ENCODE data around the gene RFX1.

The RFX1 gene

GRCh38 chr19:13995878-13996765 lies 10.0 kb downstream of the RFX1 start:
- DNase-seq, result no peak

- DNase-seq, result no peak
These were observed 10.9 kb downstream of the RFX1 start for GRCh38 chr19:13995017-13995728.

DNA sequence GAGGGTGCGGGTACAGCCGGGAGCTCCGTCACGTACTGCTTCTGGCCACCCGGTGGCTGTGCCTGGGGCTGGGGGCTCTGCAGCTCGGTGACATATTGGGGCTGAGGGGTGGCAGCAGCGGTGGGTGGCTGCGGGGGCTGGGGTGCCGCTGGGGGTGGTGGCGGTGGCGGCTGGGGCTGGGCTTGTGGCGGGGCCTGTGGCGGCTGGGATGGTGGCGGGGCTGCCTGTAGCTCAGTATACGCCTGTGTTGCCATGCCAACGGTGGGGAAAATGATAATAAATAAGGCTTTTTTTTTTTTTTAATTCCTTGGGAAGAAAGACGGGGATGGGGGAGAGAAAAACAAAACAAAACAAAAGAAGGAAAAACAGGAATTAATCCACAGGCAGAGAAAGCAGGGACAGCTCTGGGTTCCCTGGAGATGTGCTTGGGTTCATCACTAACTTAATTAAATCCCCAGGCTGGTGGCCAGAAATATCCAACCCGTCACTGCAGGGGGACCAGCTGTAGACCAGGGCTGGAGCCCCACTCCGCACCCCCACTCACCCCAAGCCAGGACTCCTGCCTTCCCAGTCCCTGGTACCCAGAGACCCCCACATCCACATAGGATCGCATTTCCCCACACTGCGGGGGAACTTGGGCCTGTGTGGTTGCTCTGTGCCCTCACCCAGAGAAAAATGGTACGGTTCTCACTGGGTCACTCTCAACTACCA lies 12.4 kb downstream of the RFX1 start:
- DNase-seq, result peak; percentile 16

DNA sequence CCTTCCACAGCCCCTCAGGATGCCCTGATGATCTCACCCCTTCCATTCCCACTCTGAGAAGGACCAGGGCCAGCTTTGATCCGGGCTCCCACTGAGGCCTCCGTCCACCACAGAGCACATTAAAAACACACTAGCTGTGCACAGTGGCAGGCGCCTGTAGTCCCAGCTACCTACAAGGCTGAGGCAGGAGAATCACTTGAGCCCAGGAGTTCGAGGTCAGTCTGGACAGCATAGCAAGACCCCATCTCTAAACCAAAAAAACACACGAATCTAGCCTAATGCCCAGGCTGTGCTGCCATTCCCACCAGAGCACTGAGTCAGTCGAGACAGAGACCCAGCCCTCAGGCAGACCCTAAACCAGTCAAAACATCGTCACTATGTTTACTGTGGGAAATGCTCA lies 14.1 kb downstream of the RFX1 start:
- DNase-seq, result no peak

- no peak for DNase-seq
These were observed 16.0 kb downstream of the RFX1 start for GRCh38 chr19:13990085-13990484.

GRCh38 chr19:13989487-13989886 lies 16.6 kb downstream of the RFX1 start:
- no peak for DNase-seq

- DNase-seq, result no peak
These were observed 18.8 kb downstream of the RFX1 start for GRCh38 chr19:13987101-13987890.

DNA sequence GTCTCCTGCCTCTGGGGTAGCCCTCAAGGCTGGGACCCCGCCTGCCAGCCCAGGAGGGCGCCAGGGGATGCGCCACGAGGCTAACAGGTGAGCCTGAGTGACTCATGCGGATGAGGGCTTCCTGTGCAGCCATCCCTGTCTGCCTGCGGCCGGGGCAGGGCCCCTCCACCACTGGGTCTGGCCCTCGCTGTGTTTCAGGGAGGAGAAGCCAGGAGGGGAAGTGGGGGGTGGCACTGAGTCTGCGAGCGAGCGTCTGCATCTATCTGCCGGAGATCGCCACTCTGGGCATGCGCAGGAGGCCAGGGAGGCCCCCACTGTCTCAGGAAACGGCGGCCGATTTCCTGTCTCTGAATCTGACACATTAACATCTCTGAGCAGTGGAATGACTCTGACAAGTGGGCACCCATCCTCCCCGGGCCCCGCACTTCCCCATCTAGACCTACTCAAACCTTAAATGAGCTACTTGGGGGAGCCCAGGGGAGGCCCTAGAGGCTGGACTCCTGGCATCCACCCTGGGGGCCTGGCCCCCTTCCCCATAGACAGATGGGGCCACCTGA lies 19.7 kb downstream of the RFX1 start:
- DNase-seq, result peak; percentile 99

DNA sequence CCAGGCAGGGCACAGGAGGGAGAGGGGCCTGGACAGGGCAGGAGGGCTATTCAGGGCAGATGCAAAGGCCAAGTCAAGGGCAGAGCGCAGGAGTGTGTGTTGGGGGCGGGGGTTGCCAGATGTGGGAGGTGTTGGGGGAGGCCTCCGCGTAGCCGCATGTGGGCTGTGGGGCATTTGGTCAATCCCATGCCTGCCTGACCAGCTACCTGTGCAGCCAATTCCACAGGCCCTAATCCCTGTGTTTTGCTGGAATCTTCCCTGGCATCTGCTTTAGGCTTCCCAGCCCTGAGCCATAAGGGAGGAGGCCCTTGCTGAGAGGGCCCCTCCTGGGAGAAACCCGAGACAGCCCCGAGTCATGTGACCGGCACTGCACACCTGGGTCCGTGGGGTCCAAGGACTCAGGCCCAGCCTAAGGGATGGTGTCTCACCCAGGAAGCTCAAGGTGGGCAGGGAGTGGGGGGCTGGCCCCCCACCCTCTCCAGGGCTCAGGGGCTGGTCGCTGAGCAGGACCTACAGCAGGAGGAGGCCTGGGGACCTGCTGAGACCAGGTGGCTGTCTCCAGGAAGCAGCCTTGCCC lies 20.3 kb downstream of the RFX1 start:
- no peak for DNase-seq

GRCh38 chr19:13984875-13985741 lies 21.0 kb downstream of the RFX1 start:
- DNase-seq, result peak; percentile 50

GRCh38 chr19:13984186-13984585 lies 21.9 kb downstream of the RFX1 start:
- DNase-seq, result no peak

DNA sequence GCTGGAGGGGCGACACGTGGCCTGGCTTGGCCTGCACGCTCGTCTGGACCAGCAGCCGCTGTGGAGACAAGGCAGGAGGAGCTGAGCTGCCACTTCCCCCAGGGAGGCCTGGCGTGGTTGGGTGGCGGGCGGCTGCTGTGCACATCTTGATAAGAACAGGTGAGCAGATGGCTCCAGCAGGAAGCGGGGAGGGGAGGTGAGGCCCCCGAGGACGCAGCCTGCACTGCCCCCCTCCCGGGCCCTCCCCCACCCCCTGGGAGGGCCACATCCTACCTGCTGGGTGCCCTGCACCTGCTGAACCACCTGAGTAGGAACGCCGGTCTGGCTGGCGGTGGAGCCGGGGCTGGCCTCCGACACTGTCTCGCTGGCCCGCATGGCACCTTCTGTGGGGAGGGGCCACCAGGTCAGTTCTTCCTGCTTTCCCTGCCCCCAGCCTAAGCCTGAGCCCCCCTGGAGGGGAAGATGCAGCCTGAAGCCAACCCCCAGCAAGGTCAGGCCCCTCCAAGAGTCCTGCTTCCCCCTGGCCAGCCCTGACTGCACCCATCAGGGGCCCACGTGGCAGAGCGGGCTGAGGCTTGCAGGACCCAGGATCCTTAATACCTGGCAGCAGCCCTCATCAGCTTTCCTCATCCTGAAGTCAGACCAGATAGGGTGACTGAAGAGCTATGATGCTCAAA lies 22.8 kb downstream of the RFX1 start:
- peak; percentile 53 for DNase-seq

- no peak for DNase-seq
These were observed 23.3 kb downstream of the RFX1 start for GRCh38 chr19:13982773-13983172.

DNA sequence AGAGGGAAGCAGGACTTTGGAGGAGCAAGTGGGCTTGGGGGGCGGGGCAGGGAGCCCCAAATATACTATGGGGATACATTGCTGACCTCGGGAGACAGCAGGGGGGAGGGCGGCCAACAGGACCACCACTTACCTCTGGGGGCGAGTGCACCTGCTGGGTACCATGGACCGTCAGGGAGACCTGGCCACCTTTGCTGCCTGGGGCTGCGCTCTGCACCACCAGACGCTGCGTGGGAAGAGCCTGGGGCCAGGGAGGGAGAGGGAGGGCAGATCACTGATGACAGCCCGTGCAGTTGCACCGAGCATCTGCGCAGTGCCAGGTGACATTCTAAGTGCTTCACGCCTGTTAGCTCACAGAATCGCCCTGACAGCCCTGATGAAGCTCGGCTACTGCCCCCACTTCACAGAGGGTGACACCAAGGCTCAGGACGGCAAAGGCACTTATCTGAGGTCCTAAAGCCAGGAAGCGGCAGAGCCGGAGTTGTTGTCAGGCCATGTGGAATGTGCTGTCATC lies 24.1 kb downstream of the RFX1 start:
- DNase-seq, result no peak

GRCh38 chr19:13981467-13981866 lies 24.7 kb downstream of the RFX1 start:
- DNase-seq, result no peak

GRCh38 chr19:13981021-13981420 lies 25.1 kb downstream of the RFX1 start:
- no peak for DNase-seq

GRCh38 chr19:13980340-13980739 lies 25.8 kb downstream of the RFX1 start:
- DNase-seq, result no peak

DNA sequence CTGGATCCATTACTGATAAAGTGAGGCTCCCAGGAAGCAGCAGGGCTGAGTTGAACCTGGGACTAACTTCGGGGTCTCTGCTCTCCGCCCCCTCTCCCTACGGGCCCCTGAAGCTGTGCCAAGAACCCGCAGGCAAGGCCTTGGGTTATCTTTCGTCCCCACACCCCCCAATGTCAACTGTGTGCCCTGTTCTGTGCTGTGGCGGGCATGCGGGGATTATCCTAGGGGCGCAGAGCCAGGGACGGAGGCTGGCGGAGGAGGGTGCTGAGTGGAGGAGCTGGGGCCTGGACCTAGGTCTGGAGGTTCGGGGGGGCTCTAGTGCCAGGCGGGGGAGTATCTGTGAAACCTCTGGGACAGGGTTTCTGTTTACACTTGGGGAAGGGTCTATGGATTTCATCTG lies 26.4 kb downstream of the RFX1 start:
- DNase-seq, result no peak

DNA sequence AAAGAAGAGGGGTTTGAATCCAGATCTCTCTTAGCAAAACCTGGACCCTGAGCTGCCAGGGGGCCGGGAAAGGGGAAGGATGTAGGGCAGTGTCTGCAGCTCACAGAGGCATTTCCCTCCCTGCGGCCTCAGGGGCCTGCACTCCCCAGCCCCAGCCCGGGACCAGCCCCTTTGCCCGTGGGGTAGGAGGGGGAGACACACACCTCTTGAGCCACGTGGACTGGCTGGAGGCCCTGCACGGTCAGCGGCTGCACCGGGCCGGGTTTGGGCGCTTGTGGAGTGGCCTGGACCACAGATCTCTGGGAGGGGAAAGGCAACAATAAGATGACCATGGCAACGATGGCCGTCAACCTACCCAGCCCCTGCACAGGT lies 26.9 kb downstream of the RFX1 start:
- DNase-seq, result no peak

Data from CD4-positive, alpha-beta T cell treated with Interleukin-10 for 1 hour (primary cell).